ENCODE measurements around the gene ATP2C1.
"Not testable (repeated sequence)": the region's sequence is repeated elsewhere in the genome, so short reads cannot be mapped to it uniquely, and the experiment has no call there.

Gene ATP2C1, protein sequence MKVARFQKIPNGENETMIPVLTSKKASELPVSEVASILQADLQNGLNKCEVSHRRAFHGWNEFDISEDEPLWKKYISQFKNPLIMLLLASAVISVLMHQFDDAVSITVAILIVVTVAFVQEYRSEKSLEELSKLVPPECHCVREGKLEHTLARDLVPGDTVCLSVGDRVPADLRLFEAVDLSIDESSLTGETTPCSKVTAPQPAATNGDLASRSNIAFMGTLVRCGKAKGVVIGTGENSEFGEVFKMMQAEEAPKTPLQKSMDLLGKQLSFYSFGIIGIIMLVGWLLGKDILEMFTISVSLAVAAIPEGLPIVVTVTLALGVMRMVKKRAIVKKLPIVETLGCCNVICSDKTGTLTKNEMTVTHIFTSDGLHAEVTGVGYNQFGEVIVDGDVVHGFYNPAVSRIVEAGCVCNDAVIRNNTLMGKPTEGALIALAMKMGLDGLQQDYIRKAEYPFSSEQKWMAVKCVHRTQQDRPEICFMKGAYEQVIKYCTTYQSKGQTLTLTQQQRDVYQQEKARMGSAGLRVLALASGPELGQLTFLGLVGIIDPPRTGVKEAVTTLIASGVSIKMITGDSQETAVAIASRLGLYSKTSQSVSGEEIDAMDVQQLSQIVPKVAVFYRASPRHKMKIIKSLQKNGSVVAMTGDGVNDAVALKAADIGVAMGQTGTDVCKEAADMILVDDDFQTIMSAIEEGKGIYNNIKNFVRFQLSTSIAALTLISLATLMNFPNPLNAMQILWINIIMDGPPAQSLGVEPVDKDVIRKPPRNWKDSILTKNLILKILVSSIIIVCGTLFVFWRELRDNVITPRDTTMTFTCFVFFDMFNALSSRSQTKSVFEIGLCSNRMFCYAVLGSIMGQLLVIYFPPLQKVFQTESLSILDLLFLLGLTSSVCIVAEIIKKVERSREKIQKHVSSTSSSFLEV

GRCh38 chr3:130893376-130894129 lies at the start of gene ATP2C1:
ATP2C1 (plus strand) TSS chr3:130894084; CDS start chr3:130894770, 686 bp downstream.
- DNase-seq (ENCODE audit: low read depth in 2 of 2): peak; percentile 82 to 83

GRCh38 chr3:130844462-130844861 lies 49.4 kb upstream of the ATP2C1 start:
- no peak for DNase-seq (ENCODE audit: low read depth in 2 of 2)

- no peak for DNase-seq (ENCODE audit: low read depth in 2 of 2)
These were observed 47.7 kb upstream of the ATP2C1 start for GRCh38 chr3:130846181-130846580.

DNA sequence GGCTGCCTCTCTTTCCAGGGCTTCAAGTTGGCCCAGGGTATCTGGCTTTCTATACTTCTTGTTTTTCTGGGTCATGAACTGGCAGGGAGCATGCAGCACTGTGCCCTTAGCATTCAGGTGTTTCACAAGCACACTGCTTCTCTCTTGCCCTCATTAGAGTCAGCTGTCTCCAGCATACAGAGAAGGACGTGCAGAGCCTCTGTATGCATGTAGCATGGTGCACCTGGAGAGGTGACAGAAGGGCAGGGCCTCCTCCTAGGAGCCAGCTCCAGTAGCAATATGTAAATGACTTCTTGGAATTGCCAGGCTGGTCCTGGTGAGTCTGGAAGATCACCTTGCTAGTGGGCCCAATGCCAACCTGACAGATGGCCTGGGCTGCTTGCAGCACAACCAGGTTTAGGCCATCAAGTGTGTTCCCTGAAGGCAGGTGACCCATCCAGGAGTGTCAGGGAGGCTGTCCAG lies 44.8 kb upstream of the ATP2C1 start:
- DNase-seq (ENCODE audit: low read depth in 2 of 2): no peak

- DNase-seq (ENCODE audit: low read depth in 2 of 2): no peak
These were observed 43.7 kb upstream of the ATP2C1 start for GRCh38 chr3:130850044-130850797.

DNA sequence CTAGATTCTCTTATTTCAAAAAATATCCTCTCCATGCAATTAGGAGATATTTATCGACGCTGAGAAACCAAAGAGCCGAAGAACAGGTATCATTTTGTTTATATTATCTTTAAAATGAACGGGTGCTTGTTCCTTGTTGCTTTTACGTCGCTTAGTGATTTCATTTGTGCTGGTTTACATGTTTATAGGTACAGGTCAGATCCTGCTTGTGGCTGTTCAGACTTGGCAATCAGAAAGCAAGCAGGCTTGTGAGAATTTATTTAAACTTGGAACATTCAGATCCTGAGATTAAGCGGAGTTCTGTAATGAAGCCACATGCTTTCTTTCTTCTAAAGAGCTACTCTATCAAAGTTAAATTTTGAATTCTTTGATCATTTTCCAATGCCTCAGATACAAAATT lies 43.0 kb upstream of the ATP2C1 start:
- no peak for DNase-seq (ENCODE audit: low read depth in 2 of 2)

DNA sequence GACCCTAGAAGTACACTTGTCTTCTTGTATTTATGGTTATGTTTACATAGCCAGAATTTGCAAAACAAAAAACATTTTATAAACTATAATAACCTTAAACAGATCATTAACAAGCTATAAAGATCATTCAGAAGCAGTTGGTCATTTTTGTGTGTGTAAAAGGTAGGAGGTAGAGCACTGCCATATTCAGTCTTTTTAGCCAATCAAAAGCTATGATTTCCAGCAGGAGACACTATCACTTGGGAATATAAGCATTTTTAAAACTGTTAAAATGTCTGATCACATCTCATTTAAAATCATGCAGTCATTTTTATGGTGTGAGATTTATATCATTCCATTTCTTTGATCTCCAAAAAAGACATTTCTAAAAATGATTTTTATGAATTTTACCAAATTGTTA lies 42.6 kb upstream of the ATP2C1 start:
- DNase-seq (ENCODE audit: low read depth in 2 of 2): no peak

DNA sequence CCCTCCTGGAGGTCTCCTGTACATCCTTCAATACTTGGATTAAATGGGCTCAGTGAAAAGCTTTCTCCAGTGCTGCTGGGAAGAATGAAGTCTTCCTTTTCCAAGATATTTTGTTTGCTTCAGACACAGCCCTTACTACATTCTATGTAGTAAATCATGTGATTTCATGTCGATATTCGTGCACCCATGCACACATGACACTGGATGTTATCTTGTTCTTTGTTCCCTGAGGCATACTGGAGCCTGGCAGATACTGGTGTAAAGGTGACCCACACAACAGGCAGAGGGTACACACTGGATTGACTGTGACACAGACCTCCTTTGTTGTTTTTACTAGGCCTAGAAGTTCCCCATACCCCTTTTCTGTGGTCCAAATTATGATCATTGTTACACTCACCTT lies 40.3 kb upstream of the ATP2C1 start:
- DNase-seq (ENCODE audit: low read depth in 2 of 2): no peak

GRCh38 chr3:130854208-130854864 lies 39.5 kb upstream of the ATP2C1 start:
- no peak for DNase-seq (ENCODE audit: low read depth in 2 of 2)

DNA sequence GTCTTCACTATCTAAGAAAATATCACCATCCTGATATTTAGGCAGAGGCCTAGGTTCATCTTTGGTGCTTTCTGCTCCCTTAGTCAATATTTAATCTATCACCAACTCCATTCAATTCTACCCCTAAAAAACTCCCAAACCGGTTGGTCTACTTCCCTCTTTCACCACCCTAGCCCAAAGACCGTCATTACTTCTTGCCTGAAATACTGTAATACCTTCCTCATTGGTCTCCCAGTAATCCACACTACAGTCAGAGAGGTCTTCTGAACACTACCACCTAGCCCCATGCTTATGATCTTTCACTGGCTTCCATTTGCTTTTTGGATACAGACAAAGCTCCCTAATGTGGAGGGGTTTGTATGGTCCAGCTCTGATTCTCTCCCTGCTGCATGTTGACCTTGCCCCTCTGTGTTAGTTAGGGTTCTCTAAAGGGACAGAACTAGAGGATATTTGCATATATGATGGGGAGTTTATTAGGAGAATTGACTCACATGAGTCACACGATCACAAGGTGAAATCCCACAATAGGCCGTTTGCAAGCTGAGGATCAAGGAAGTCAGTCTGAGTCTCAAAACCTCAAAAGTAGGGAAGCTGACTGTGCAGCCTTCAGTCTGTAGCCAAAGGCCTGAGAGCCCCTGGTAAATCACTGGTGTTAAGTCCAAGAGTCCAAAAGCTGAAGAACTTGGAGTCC lies 36.4 kb upstream of the ATP2C1 start:
- no peak for DNase-seq (ENCODE audit: low read depth in 2 of 2)

- not testable (repeated sequence) for DNase-seq (ENCODE audit: low read depth in 2 of 2)
These were observed 31.8 kb upstream of the ATP2C1 start for GRCh38 chr3:130862130-130862529.

GRCh38 chr3:130865489-130865888 lies 28.4 kb upstream of the ATP2C1 start:
- DNase-seq (ENCODE audit: low read depth in 2 of 2): no peak

GRCh38 chr3:130866327-130866726 lies 27.6 kb upstream of the ATP2C1 start:
- DNase-seq (ENCODE audit: low read depth in 2 of 2): no peak

DNA sequence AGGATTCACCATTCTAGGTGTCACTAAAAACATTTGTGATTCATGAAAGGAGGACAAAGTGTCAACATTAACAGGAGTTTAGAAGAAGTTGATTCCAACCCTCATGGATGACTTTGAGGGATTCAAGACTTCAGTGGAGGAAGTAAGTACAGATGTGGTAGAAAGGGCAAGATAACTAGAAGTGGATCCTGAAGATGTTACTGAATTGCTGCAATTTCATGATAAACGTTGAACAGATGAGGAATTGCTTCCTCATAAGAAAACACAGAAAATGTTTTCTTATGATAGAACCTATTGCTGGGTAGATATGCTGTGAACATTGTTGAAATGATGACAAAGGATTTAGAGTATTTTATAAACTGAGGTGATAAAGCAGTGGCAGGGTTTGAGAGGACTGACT lies 23.5 kb upstream of the ATP2C1 start:
- DNase-seq (ENCODE audit: low read depth in 2 of 2): no peak

DNA sequence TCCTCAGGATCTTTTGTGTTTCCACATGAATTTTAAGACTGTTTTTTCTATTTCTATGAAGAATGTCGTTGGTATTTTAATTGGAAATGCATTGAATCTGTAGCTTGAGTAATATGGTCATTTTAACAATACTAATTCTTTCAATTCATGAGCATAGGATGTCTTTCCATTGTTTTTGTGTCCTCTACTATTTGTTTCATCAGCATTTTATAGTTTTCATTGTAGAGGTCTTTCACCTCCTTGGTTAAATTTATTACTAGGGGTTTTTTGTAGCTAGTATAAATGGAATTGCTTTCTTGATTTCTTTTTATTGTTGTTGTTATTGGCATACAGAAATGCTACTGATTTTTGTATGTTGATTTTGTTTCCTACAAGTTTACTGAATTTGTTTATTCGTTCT lies 17.3 kb upstream of the ATP2C1 start:
- DNase-seq (ENCODE audit: low read depth in 2 of 2): no peak

- DNase-seq (ENCODE audit: low read depth in 2 of 2): no peak
These were observed 15.4 kb upstream of the ATP2C1 start for GRCh38 chr3:130878464-130878863.

- DNase-seq (ENCODE audit: low read depth in 2 of 2): no peak
These were observed 4.4 kb upstream of the ATP2C1 start for GRCh38 chr3:130889416-130889946.

DNA sequence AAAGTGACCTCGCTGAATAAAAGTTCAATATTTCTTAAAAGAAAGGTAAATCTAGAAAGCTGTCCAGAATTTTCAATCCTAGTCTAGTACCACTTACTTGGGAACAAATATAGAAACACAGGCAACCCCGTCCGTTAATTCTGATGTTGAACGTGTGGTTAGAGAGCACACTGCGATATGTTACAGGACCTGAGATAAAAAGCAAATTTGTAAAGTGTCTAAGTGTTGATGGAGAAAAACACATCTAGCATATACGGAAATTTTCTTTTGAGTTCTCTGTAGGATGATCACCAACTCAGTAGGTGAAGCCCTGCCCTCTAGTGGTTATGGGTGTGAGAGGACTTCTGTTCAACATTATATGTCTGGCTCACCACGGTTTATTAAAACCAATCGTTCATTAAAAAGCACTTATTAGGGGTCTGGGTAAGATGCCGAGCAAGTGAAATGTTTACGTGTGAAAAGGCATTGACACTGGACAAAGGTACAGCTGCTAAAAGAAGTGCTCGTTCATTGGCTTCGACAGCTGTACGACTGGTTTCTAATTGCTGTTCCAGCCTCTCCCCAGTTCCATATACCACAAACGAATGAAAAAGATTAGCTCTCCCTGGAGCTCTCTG lies 1.0 kb upstream of the ATP2C1 start:
- peak; percentile 12 to 31 for DNase-seq (ENCODE audit: low read depth in 2 of 2)

Data from stimulated activated CD8-positive, alpha-beta memory T cell treated with anti-CD3 and anti-CD28 coated beads, Interleukin-7, amount 100 ng/mL, for 1 hour (primary cell).